Measurements from ENCODE around the gene SCRT2. TPM values are rescaled to one million over a fixed set of nuclear protein-coding genes. Genes with fewer than 3 reads are reported as not detected.

SCRT2 gene
- polyA plus RNA-seq, 4 donors: not detected

DNA sequence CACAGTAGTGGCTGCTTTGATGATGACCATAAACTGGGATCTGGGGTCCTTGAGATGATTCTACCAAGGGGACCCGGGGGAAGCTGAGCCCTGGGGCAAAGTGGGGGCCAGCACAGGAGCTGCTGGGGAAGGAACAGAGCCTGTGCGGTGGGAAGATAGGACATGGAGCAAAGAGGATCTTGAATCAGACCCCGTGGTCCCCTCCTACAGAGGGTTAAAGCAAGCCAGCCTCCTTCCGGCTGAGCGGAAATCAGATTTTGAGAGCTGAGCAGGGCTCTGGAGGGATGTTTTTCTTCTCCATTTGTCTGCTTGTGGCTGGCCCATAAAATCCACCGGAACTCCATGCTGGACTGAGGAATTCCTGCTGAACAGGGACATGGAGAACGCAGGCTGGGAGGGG lies 55.4 kb downstream of the SCRT2 start:
- H3K27ac ChIP-seq (ENCODE audit: low read depth in 1 of 3, low read length in 2 of 3): no peak overlapping the region
- H3K4me1 ChIP-seq (ENCODE audit: control insufficient read depth in 3 of 3, insufficient read depth in 2 of 3, low read depth in 1 of 3, low read length in 2 of 3): no peaks in the 10 kb centered on the region
- H3K4me3 ChIP-seq (ENCODE audit: low read depth in 1 of 3, low read length in 3 of 3): no peak overlapping the region
- peaks cover 0 to 6% of the 10 kb centered on the region in 2 donors for H3K9me3 ChIP-seq (ENCODE audit: control insufficient read depth in 2 of 2, insufficient read depth in 1 of 2, low read depth in 1 of 2, low read length in 1 of 2)
- H3K36me3 ChIP-seq (ENCODE audit: control insufficient read depth in 3 of 3, insufficient read depth in 2 of 3, low read depth in 1 of 3, low read length in 3 of 3): no peaks in the 10 kb centered on the region
- peaks cover 0 to 15% (median 9%) of the 10 kb centered on the region in 3 donors for H3K27me3 ChIP-seq (ENCODE audit: control insufficient read depth in 3 of 3, insufficient read depth in 3 of 3, low read length in 3 of 3)
- WGBS, 3 donors: 45 to 63% (median 46%) methylated on average over 7 of the region's 7 CpGs
- FAIRE-seq (no peak), DNase-seq (no peak)

DNA sequence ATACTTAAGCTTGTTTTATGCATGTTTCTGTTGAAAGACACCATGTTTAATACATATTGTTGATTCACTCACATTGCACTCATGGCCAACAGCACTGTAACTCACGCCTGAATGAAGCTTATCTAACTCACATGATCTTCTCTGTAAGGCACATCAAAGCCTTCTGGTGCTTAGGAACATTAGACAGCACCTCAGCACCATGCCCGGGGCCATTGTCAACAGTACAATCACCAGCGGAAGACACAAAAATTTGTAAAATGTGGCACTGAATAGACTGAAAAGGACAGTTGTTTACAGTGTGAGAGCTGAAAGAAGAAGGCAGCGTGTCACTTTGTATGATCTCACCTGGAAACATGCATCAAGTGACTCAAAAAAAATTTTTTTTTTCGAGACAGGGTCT lies 56.6 kb downstream of the SCRT2 start:
- no peak for FAIRE-seq
- WGBS, 3 donors: 49 to 68% (median 57%) methylated on average over 5 of the region's 5 CpGs
- peaks cover 0 to 6% of the 10 kb centered on the region in 2 donors for H3K9me3 ChIP-seq (ENCODE audit: control insufficient read depth in 2 of 2, insufficient read depth in 1 of 2, low read depth in 1 of 2, low read length in 1 of 2)
- no peak overlapping the region for H3K27ac ChIP-seq (ENCODE audit: low read depth in 1 of 3, low read length in 2 of 3)
- H3K27me3 ChIP-seq (ENCODE audit: control insufficient read depth in 3 of 3, insufficient read depth in 3 of 3, low read length in 3 of 3): peaks cover 0 to 11% (median 10%) of the 10 kb centered on the region in 3 donors
- no peaks in the 10 kb centered on the region for H3K4me1 ChIP-seq (ENCODE audit: control insufficient read depth in 3 of 3, insufficient read depth in 2 of 3, low read depth in 1 of 3, low read length in 2 of 3)
- no peak overlapping the region for H3K4me3 ChIP-seq (ENCODE audit: low read depth in 1 of 3, low read length in 3 of 3)
- no peak for DNase-seq
- no peaks in the 10 kb centered on the region for H3K36me3 ChIP-seq (ENCODE audit: control insufficient read depth in 3 of 3, insufficient read depth in 2 of 3, low read depth in 1 of 3, low read length in 3 of 3)

DNA sequence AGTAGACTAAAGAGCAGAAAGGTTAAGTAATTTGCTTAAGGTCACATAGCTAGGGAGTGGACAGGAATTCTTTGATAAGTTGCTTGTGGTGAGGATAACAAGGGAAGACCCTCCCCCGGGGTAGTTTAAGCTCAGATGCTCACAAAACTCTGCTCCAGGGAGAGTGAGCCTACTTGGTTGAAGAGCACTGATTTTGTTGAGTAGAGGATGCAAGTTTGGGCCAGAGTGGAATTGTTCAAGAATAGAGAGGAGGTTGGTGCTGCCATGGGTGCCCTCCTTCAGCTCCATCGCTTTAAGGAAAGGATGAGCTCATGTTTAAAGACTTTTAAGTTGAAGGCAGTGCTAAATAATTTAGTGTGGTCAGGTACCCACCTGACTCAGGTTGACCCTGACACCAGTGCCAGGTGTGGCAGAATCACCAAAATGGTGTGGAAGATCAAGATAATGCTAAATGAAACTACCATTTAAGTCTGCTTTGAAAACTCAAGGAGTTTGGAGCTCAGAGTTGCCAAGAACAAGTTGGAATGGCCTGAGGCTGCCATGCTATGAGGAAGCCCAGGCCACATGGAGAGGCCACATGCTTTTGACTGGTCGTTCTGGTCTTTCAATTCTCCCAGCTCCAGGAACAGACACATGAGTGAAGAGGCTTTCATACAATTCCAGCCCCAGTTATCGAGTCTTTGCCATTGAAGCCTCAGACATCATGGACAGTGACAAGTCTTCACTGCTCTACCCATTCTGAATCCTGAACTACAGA lies 57.5 kb downstream of the SCRT2 start:
- no peaks in the 10 kb centered on the region for H3K4me1 ChIP-seq (ENCODE audit: control insufficient read depth in 3 of 3, insufficient read depth in 2 of 3, low read depth in 1 of 3, low read length in 2 of 3)
- DNase-seq: no peak
- no peak overlapping the region for H3K27ac ChIP-seq (ENCODE audit: low read depth in 1 of 3, low read length in 2 of 3)
- 65 to 88% (median 81%) methylated on average over 4 of the region's 4 CpGs for WGBS, 3 donors
- no peak overlapping the region for H3K4me3 ChIP-seq (ENCODE audit: low read depth in 1 of 3, low read length in 3 of 3)
- no peak for FAIRE-seq
- H3K36me3 ChIP-seq (ENCODE audit: control insufficient read depth in 3 of 3, insufficient read depth in 2 of 3, low read depth in 1 of 3, low read length in 3 of 3): no peaks in the 10 kb centered on the region
- H3K9me3 ChIP-seq (ENCODE audit: control insufficient read depth in 2 of 2, insufficient read depth in 1 of 2, low read depth in 1 of 2, low read length in 1 of 2): peaks cover 0 to 6% of the 10 kb centered on the region in 2 donors
- H3K27me3 ChIP-seq (ENCODE audit: control insufficient read depth in 3 of 3, insufficient read depth in 3 of 3, low read length in 3 of 3): peaks cover 0 to 15% (median 11%) of the 10 kb centered on the region in 3 donors

DNA sequence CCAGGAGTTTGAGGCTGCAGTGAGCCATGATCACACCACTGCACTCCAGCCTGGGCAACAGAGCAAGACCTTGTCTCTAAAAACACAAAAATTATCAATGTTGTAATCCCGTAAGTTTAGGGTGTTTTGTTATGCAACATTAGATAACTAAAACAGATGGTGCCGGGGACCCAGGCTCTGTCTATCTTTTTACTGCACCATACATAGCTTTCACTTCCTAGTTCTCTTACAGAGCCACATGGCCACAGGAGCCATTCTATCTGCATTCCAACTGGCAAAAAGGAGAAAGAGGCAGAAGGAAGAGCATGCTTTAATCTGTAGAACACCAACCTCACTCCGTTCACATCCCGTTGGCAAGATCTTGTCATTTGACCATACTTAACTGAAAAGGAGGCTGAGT lies 60.1 kb downstream of the SCRT2 start:
- no peak for FAIRE-seq
- 55 to 79% (median 73%) methylated on average over 4 of the region's 4 CpGs for WGBS, 3 donors
- no peaks in the 10 kb centered on the region for H3K4me1 ChIP-seq (ENCODE audit: control insufficient read depth in 3 of 3, insufficient read depth in 2 of 3, low read depth in 1 of 3, low read length in 2 of 3)

DNA sequence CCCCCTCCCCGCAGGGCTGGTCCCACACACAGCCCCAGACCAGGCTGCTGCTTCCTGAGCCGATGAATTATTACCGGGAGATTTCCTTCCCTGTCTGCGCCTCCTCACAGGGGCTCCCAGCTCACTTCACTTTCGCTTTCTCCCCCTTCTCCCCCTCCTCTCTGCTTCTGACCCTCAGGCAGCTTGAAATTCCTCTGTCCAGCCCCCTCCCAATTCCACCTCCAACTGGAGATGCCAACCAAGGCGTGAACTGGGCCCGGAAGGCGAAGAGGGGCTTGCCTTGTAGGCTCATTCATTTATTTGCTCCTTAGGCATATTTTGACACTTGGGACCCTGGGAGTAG lies 63.8 kb downstream of the SCRT2 start:
- FAIRE-seq: no peak
- Histone ChIP-seq H3K4me1 (ENCODE audit: control insufficient read depth in 3 of 3, insufficient read depth in 2 of 3, low read depth in 1 of 3, low read length in 2 of 3) (no peaks in the 10 kb centered on the region), H3K27ac (ENCODE audit: low read depth in 1 of 3, low read length in 2 of 3) (no peak overlapping the region), H3K4me3 (ENCODE audit: low read depth in 1 of 3, low read length in 3 of 3) (no peak overlapping the region), H3K9me3 (ENCODE audit: control insufficient read depth in 2 of 2, insufficient read depth in 1 of 2, low read depth in 1 of 2, low read length in 1 of 2) (no peaks in the 10 kb centered on the region), H3K27me3 (ENCODE audit: control insufficient read depth in 3 of 3, insufficient read depth in 3 of 3, low read length in 3 of 3) (peaks cover 12 to 57% (median 17%) of the 10 kb centered on the region in 3 donors), H3K36me3 (ENCODE audit: control insufficient read depth in 3 of 3, insufficient read depth in 2 of 3, low read depth in 1 of 3, low read length in 3 of 3) (no peaks in the 10 kb centered on the region)
- DNase-seq: no peak
- 14 to 28% (median 25%) methylated on average over 8 of the region's 8 CpGs for WGBS, 3 donors

More for the DNA sequence above, 60.1 kb downstream of the SCRT2 start:
- DNase-seq: no peak
- no peaks in the 10 kb centered on the region for H3K36me3 ChIP-seq (ENCODE audit: control insufficient read depth in 3 of 3, insufficient read depth in 2 of 3, low read depth in 1 of 3, low read length in 3 of 3)
- H3K4me3 ChIP-seq (ENCODE audit: low read depth in 1 of 3, low read length in 3 of 3): no peak overlapping the region
- H3K27me3 ChIP-seq (ENCODE audit: control insufficient read depth in 3 of 3, insufficient read depth in 3 of 3, low read length in 3 of 3): peaks cover 3 to 36% (median 16%) of the 10 kb centered on the region in 3 donors
- H3K27ac ChIP-seq (ENCODE audit: low read depth in 1 of 3, low read length in 2 of 3): no peak overlapping the region
- H3K9me3 ChIP-seq (ENCODE audit: control insufficient read depth in 2 of 2, insufficient read depth in 1 of 2, low read depth in 1 of 2, low read length in 1 of 2): peaks cover 0 to 6% of the 10 kb centered on the region in 2 donors

Other genes starting within 250 kb of the SCRT2 start
- gene TBC1D20, start 213.3 kb downstream of the SCRT2 start, polyA plus RNA-seq: 10 to 100 TPM; 13.1 to 28.7 (median 14.8) TPM
- 100 to 1,000 TPM in 1 of 4 donors, 10 to 100 TPM in 3; 24.0 to 107 (median 33.8) TPM for gene CSNK2A1, start 132.0 kb downstream of the SCRT2 start, polyA plus RNA-seq
- under 1 TPM in 2 of 4 donors, not detected in 2; 0.21 to 0.37 TPM for gene TCF15, start 65.5 kb downstream of the SCRT2 start, polyA plus RNA-seq
- 10 to 100 TPM in 3 of 4 donors, 1 to 10 TPM in 1; 9.5 to 33.2 (median 30.9) TPM for gene SRXN1, start 22.6 kb downstream of the SCRT2 start, polyA plus RNA-seq
- gene SLC52A3, start 92.7 kb upstream of the SCRT2 start, polyA plus RNA-seq: 10 to 100 TPM in 2 of 4 donors, 1 to 10 TPM in 2; 8.5 to 22.1 (median 14.7) TPM
- 10 to 100 TPM in 3 of 4 donors, 1 to 10 TPM in 1; 7.6 to 14.1 (median 11.7) TPM for gene FAM110A, start 157.9 kb upstream of the SCRT2 start, polyA plus RNA-seq
- under 1 TPM in 2 of 4 donors, not detected in 2; 0.01 to 0.70 TPM for gene ANGPT4, start 240.5 kb upstream of the SCRT2 start, polyA plus RNA-seq

Measured in small intestine (tissue), 7 donors.